Loucy (cell line): Measurements from ENCODE around the gene PFKFB4.

ENCODE experiments used
- CTCF ChIP-seq: fragments of 200-600 bp; sonication (generic); conservative IDR thresholded peaks from 2 replicates; pipeline ENCODE4 v1.5.1; 2014; ENCODE audit warnings: mild to moderate bottlenecking, antibody characterized with exemption, low read length
- EZH2phosphoT487 ChIP-seq: fragments of 200-600 bp; IDR thresholded peaks from 2 replicates; pipeline ENCODE4 v1.6.1; 2018; ENCODE audit warnings: antibody characterized with exemption, mild to moderate bottlenecking, moderate library complexity, borderline replicate concordance

GRCh38 chr3:48562367-48563095 is 5.9 kb upstream of the PFKFB4 start:
- TF ChIP-seq CTCF (no peak), EZH2phosphoT487 (no peak)
